GM13977 (cell line): ENCODE results near the gene ST8SIA1.

Experiments used
- DNase-seq: peaks from one replicate; pipeline ENCODE4 v3.0.0; 2012; ENCODE audit warnings: low spot score
- in situ Hi-C: fragments of 300-500 bp; cut with MboI; formaldehyde crosslinking; loops from one replicate; pipeline ENCODE4 v1.12.0; 2022; ENCODE audit warnings: low sequenced_read_pairs, low pct_unique_long_range_greater_than_20kb, mixed read lengths, inconsistent platforms; ENCODE audit not compliant: unreplicated experiment
- TF ChIP-seq, protein P1 (sequence below): IDR thresholded peaks from 2 replicates; pipeline ENCODE4 v1.5.1; 2012; ENCODE audit warnings: mild to moderate bottlenecking, control low read depth; ENCODE audit not compliant: insufficient read depth; ENCODE audit errors: extremely low read depth, missing control alignments

ST8SIA1 gene

DNA sequence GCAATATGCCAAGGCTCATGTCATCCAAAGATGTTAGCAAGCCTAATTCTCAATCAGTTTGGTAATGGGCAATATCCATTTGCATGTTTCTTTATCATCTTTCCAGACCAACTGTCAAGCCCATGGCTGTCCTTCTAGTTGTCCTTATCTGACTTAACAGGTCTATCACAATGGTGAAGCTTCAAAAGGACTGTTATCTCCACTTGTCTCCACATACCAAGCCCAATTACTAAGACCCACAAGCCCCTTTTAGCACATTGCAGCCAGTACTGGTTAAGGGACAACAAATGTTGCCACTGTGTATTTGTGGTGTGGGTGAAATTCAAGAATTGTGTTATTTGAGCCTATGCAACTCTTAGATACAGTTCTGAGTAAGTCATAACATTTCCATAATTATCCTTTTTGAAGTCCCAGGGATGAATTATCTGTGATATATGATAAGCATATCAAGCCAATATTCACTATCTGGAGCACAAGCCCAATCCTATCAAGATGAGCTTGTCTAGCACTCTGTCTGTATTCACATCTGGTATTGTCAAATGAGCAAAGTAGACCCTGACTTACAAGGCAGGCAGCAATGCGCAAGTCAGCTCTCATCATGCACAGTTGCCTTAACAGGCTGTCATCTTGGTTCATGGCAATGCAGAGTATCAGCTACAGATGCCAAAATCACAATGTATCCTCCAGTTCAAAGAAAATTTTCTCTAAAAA, 19.3 kb upstream of the ST8SIA1 start:
- no peak for DNase-seq
- TF ChIP-seq, protein P1, sequence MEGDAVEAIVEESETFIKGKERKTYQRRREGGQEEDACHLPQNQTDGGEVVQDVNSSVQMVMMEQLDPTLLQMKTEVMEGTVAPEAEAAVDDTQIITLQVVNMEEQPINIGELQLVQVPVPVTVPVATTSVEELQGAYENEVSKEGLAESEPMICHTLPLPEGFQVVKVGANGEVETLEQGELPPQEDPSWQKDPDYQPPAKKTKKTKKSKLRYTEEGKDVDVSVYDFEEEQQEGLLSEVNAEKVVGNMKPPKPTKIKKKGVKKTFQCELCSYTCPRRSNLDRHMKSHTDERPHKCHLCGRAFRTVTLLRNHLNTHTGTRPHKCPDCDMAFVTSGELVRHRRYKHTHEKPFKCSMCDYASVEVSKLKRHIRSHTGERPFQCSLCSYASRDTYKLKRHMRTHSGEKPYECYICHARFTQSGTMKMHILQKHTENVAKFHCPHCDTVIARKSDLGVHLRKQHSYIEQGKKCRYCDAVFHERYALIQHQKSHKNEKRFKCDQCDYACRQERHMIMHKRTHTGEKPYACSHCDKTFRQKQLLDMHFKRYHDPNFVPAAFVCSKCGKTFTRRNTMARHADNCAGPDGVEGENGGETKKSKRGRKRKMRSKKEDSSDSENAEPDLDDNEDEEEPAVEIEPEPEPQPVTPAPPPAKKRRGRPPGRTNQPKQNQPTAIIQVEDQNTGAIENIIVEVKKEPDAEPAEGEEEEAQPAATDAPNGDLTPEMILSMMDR, result no peak
- in situ Hi-C loops, result no loop called here

DNA sequence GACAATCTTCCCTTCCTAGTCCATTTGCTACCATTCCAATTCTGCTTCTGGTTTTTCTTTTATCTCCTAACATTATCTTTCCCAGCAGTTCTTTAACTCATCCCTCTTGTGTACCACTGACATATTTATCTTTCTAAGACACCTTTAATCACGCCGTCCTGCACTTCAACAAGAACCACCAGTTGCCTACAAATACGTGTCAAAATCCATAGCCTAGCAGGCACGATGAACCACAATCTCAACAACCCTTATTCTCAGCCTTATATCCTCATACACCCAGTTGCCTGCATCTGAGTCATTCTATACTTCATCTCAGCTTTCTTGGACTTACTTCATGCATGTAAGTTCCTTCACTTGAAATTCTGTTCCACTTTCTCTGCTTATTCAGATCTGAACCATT, 16.4 kb upstream of the ST8SIA1 start:
- TF ChIP-seq, protein P1, result no peak
- in situ Hi-C loops, result no loop called here
- no peak for DNase-seq

DNA sequence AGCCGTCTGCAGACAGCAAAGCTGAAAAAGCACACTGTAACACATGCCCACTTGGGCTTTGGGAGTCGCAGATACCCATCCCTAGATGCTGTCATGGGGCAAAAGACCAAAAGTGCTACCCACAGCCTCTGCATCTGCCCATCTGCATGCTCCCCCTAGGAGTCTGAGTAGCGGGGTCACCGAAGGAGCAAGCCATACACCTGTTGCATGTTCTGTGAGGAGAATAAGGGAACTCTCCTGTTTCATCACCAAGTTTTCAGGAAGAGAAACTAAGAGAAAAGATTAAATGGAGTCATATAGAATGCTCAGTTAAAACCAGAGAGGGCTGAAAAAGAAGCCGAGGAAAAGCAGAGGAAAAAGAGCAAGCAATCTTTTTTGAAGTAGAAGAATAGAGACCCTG, 13.7 kb upstream of the ST8SIA1 start:
- DNase-seq, result no peak
- in situ Hi-C loops, result no loop called here
- TF ChIP-seq, protein P1, result no peak

DNA sequence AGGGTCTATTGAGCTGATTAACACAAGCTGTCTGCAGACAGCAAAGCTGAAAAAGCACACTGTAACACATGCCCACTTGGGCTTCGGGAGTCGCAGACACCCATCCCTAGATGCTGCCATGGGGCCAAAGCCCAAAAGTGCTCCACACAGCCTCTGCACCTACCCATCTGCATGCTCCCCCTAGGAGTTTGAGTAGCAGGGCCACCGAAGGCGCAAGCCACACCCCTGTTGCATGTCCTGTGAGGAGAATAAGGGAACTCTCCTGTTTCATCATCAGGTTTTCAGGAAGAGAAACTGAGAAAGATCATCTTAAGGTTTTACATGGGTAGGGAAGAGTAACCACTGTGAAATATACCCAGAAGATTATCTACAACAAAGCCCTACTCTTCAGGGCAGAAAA, 5.6 kb upstream of the ST8SIA1 start:
- no peak for DNase-seq
- TF ChIP-seq, protein P1, result no peak
- in situ Hi-C loops, result no loop called here

DNA sequence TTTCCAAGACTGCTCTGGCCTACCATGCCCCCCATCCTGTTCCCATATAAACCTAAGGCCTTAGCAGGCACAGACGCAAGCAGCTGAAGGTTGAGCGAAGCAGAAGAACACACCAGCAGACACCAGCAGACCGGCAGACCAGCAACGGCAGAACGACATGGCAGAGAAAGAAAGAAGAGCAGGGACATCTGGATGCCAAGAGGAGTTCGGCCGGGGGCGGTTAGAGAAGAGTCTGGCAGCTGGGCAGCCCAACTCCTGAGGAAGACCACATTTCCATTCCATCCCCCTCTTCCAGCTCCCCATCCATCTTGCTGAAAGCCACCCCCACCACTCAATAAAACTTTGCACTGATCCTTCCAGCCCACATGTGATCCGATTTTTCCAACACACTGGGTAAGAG, 5.2 kb upstream of the ST8SIA1 start:
- in situ Hi-C loops, result no loop called here
- TF ChIP-seq, protein P1, result no peak
- no peak for DNase-seq

DNA sequence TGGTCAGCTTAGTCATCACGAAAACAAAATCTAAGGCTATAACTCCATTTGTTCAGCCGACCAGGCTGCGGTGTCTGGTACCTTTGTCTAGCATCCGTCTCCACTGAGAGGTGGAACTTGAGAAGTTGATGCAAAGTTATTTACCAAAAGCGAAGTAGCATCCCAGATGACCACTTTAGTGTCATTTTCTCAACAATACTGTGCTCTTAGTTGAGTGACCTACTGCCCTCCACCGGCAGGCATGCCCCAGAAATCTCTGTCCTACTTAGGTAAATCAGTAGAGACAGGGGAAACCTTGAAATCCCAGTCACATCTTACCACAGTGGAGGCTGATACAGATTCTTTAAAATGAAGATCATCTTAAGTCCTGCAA, 1.3 kb upstream of the ST8SIA1 start:
- DNase-seq, result no peak
- TF ChIP-seq, protein P1, result no peak
- in situ Hi-C loops, result no loop called here
